Loucy (cell line): ENCODE measurements around the gene LRRC66.

ENCODE experiments used
- H2AFZ ChIP-seq: fragments of 200-600 bp; sonication (generic); 2 replicates; pipeline ENCODE4 v1.6.0; 2016; ENCODE audit warnings: antibody characterized with exemption, mild to moderate bottlenecking, low read length, moderate library complexity
- H3F3A ChIP-seq: fragments of 200-600 bp; 2 replicates; pipeline ENCODE4 v1.6.0; 2016; ENCODE audit warnings: antibody characterized with exemption, low read depth, mild to moderate bottlenecking
- H3K27me3 ChIP-seq: fragments of 200-600 bp; sonication (generic); 2 replicates; pipeline ENCODE4 v1.6.1; 2014; ENCODE audit warnings: low read length, mild to moderate bottlenecking; ENCODE audit not compliant: insufficient read depth, poor library complexity, severe bottlenecking
- H3K36me3 ChIP-seq: fragments of 200-600 bp; sonication (generic); 2 replicates; pipeline ENCODE4 v1.6.1; 2016; ENCODE audit warnings: low read length; ENCODE audit not compliant: insufficient read depth
- H3K4me1 ChIP-seq: fragments of 200-600 bp; sonication (generic); 2 replicates; pipeline ENCODE4 v1.5.1; 2014; ENCODE audit warnings: low read length, mild to moderate bottlenecking; ENCODE audit not compliant: insufficient read depth, poor library complexity, severe bottlenecking
- H3K4me2 ChIP-seq: fragments of 200-600 bp; sonication (generic); 2 replicates; pipeline ENCODE4 v1.6.0; 2014; ENCODE audit warnings: antibody characterized with exemption, low read length, low read depth, mild to moderate bottlenecking; ENCODE audit not compliant: poor library complexity, severe bottlenecking
- H3K4me3 ChIP-seq: fragments of 200-600 bp; sonication (generic); 2 replicates; pipeline ENCODE4 v1.5.1; 2014; ENCODE audit warnings: low read length, mild to moderate bottlenecking, mixed read lengths; ENCODE audit not compliant: poor library complexity, severe bottlenecking
- H3K79me2 ChIP-seq: fragments of 200-600 bp; sonication (generic); 2 replicates; pipeline ENCODE4 v1.6.1; 2014; ENCODE audit warnings: low read length; ENCODE audit not compliant: insufficient read depth
- H3K9ac ChIP-seq: fragments of 200-600 bp; sonication (generic); 2 replicates; pipeline ENCODE4 v1.6.0; 2014; ENCODE audit warnings: mild to moderate bottlenecking, low read depth, low read length, moderate library complexity; ENCODE audit not compliant: poor library complexity, severe bottlenecking
- H3K9me2 ChIP-seq: fragments of 200-600 bp; sonication (generic); replicated peaks from 2 replicates; pipeline ENCODE4 v1.6.1; 2016; ENCODE audit warnings: low read depth, low read length, mixed read lengths
- H3K9me3 ChIP-seq: fragments of 200-600 bp; sonication (generic); 2 replicates; pipeline ENCODE4 v1.6.1; 2014; ENCODE audit warnings: mild to moderate bottlenecking, antibody characterized with exemption, low read length, low read depth; ENCODE audit not compliant: insufficient read depth
- H4K20me1 ChIP-seq: fragments of 200-600 bp; sonication (generic); 2 replicates; pipeline ENCODE4 v1.6.0; 2014; ENCODE audit warnings: antibody characterized with exemption, low read length, mild to moderate bottlenecking; ENCODE audit not compliant: insufficient read depth, poor library complexity, severe bottlenecking
- CTCF ChIP-seq: fragments of 200-600 bp; sonication (generic); conservative IDR thresholded peaks from 2 replicates; pipeline ENCODE4 v1.5.1; 2014; ENCODE audit warnings: mild to moderate bottlenecking, antibody characterized with exemption, low read length
- EZH2phosphoT487 ChIP-seq: fragments of 200-600 bp; IDR thresholded peaks from 2 replicates; pipeline ENCODE4 v1.6.1; 2018; ENCODE audit warnings: antibody characterized with exemption, mild to moderate bottlenecking, moderate library complexity, borderline replicate concordance

Gene LRRC66

DNA sequence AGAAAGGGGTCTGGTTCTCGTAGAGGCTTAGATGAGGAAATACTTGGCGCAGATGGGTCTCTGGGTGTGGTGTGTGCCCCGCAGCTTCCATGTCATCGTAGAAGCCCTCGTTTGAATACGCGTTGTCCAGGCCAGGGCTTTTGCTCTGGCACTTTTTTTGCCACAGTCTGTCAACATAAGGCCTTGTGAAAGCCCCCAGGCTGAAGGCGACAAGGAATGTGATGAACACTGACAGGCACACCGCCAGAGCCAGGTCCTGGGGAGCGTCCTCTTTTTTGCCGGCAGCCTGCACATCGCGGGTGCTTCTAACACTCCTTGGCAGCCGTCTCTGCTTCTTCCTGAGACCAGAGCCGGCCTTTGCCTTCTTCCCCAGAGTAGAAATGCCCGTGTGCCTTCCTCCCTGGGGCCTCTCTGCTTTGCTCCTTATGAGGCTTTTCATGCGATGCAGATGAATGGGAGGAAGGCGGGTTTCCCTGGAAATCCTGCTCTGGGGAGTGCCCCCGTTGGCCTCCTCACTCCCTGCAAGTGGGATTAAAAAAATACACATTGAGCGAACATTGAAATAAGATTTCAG is 24.4 kb downstream of the LRRC66 start:
- no peak overlapping the region for H3K9ac ChIP-seq
- no peak overlapping the region for H3K4me3 ChIP-seq
- H3K9me3 ChIP-seq: peaks cover under 1% of the 10 kb centered on the region; the same call in 1 of the 2 replicates
- H2AFZ ChIP-seq: no peak overlapping the region
- H3K9me2 ChIP-seq: no peaks in the 10 kb centered on the region
- TF ChIP-seq EZH2phosphoT487 (no peak), CTCF (no peak)
- no peaks in the 10 kb centered on the region for H3K4me1 ChIP-seq
- H4K20me1 ChIP-seq: no peaks in the 10 kb centered on the region
- no peaks in the 10 kb centered on the region for H3K79me2 ChIP-seq
- H3K36me3 ChIP-seq: no peaks in the 10 kb centered on the region
- H3K4me2 ChIP-seq: no peak overlapping the region
- no peaks in the 10 kb centered on the region for H3F3A ChIP-seq
- no peaks in the 10 kb centered on the region for H3K27me3 ChIP-seq

GRCh38 chr4:51965862-51966261 is 54.3 kb downstream of the LRRC66 start:
- Histone ChIP-seq H3K79me2 (no peaks in the 10 kb centered on the region), H3K4me1 (no peaks in the 10 kb centered on the region), H3K27me3 (no peaks in the 10 kb centered on the region), H3K4me3 (no peak overlapping the region), H2AFZ (no peak overlapping the region), H3K9me2 (no peaks in the 10 kb centered on the region), H3K4me2 (no peak overlapping the region), H3F3A (no peaks in the 10 kb centered on the region), H3K9ac (no peak overlapping the region), H3K9me3 (no peaks in the 10 kb centered on the region), H4K20me1 (no peaks in the 10 kb centered on the region), H3K36me3 (no peaks in the 10 kb centered on the region)
- TF ChIP-seq EZH2phosphoT487 (no peak), CTCF (no peak)

DNA sequence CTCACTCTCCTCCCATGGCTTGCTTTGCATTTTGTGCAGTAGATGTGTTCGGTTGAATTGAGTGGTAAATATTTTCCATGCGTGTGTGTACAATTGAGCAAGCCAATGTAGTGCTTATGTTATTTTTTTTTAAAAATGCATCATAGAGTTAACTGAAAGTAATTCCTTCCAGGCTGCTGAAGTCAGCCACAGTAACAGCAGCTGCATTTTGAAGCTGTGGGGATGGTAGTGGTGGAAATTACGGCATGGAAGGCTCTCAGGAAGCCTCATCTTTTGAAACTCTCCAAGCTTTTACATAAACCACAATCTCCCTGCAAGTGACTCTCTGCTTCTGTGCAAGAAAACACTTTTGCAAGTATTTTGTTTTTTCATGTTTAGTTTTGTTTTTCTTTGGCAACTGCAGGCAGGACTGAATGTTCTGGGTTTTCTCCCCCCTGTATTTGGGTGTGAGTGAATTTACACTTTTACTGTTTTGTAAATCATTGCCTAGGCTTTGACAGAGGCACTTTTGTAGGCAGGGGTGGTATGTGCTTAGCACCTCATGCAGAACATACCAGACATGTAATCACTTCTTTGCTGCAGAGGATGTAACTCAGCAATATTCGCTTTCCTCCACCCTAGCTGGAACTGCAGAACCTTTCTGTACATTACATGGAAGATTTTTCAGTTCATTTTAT is 56.2 kb downstream of the LRRC66 start:
- H3K79me2 ChIP-seq: no peaks in the 10 kb centered on the region
- H3K9ac ChIP-seq: no peak overlapping the region
- H3K9me3 ChIP-seq: no peaks in the 10 kb centered on the region
- no peaks in the 10 kb centered on the region for H3K27me3 ChIP-seq
- no peaks in the 10 kb centered on the region for H3K9me2 ChIP-seq
- H3K36me3 ChIP-seq: no peaks in the 10 kb centered on the region
- no peaks in the 10 kb centered on the region for H3F3A ChIP-seq
- no peaks in the 10 kb centered on the region for H4K20me1 ChIP-seq
- no peak overlapping the region for H2AFZ ChIP-seq
- H3K4me1 ChIP-seq: no peaks in the 10 kb centered on the region
- TF ChIP-seq CTCF (no peak), EZH2phosphoT487 (no peak)
- no peak overlapping the region for H3K4me2 ChIP-seq
- H3K4me3 ChIP-seq: no peak overlapping the region
